Neural cell (in vitro differentiated cells): Measurements from ENCODE around the gene SLC37A2.
"Not testable (repeated sequence)": the region's sequence is repeated elsewhere in the genome, so short reads cannot be mapped to it uniquely, and the experiment has no call there.

Source experiments
- EP300 ChIP-seq: fragments of 450-650 bp; conservative IDR thresholded peaks from 2 replicates; pipeline ENCODE4 v1.6.1; 2014; ENCODE audit warnings: antibody characterized with exemption, mild to moderate bottlenecking, moderate library complexity; ENCODE audit not compliant: poor library complexity, severe bottlenecking
- EZH2 ChIP-seq: fragments of 200-600, 300-800 bp; shearing (Covaris generic), sonication (generic); IDR thresholded peaks from 2 replicates; pipeline ENCODE4 v1.6.1; 2014; ENCODE audit warnings: antibody characterized with exemption, low read length, borderline replicate concordance, mild to moderate bottlenecking; ENCODE audit not compliant: insufficient read depth, poor library complexity, severe bottlenecking
- MXI1 ChIP-seq: fragments of 450-650 bp; conservative IDR thresholded peaks from 2 replicates; pipeline ENCODE4 v1.6.1; 2014; ENCODE audit warnings: antibody characterized with exemption, mild to moderate bottlenecking; ENCODE audit not compliant: poor library complexity, severe bottlenecking
- POLR2AphosphoS5 ChIP-seq: IDR thresholded peaks from 2 replicates; pipeline ENCODE4 v1.6.1; 2012
- RAD21 ChIP-seq: fragments of 450-650 bp; conservative IDR thresholded peaks from 2 replicates; pipeline ENCODE4 v1.6.1; 2014; ENCODE audit warnings: antibody characterized with exemption, mild to moderate bottlenecking, moderate library complexity
- TAF1 ChIP-seq: IDR thresholded peaks from 2 replicates; pipeline ENCODE4 v1.6.1; 2012; ENCODE audit warnings: low read depth
- TF ChIP-seq, protein P1 (sequence below): fragments of 450-650 bp; IDR thresholded peaks from 2 replicates; pipeline ENCODE4 v1.5.1; 2014; ENCODE audit warnings: antibody characterized with exemption, mild to moderate bottlenecking, moderate library complexity; ENCODE audit not compliant: poor library complexity, severe bottlenecking

DNA sequence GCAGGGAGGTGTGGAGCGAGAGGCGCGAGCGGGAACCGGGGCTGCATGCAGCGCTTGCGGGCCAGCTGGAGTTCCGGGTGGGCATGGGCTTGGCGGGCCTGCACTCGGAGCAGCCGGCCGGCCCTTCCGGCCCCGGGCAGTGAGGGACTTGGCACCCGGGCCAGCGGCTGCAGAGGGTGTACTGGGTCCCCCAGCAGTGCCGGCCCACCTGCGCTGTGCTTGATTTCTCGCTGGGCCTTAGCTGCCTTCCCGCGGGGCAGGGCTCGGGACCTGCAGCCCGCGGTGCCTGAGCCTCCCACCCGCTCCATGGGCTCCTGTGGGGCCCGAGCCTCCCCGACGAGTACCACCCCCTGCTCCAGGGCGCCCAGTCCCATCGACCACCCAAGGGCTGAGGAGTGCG lies 26.4 kb downstream of the SLC37A2 start:
- TF ChIP-seq, protein P1, sequence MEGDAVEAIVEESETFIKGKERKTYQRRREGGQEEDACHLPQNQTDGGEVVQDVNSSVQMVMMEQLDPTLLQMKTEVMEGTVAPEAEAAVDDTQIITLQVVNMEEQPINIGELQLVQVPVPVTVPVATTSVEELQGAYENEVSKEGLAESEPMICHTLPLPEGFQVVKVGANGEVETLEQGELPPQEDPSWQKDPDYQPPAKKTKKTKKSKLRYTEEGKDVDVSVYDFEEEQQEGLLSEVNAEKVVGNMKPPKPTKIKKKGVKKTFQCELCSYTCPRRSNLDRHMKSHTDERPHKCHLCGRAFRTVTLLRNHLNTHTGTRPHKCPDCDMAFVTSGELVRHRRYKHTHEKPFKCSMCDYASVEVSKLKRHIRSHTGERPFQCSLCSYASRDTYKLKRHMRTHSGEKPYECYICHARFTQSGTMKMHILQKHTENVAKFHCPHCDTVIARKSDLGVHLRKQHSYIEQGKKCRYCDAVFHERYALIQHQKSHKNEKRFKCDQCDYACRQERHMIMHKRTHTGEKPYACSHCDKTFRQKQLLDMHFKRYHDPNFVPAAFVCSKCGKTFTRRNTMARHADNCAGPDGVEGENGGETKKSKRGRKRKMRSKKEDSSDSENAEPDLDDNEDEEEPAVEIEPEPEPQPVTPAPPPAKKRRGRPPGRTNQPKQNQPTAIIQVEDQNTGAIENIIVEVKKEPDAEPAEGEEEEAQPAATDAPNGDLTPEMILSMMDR: not testable (repeated sequence)
- TF ChIP-seq EZH2, POLR2AphosphoS5, RAD21, EP300, TAF1, MXI1: not testable (repeated sequence)
